22Rv1 (cell line): ENCODE data around the gene TMEM176B.

ENCODE experiments used
- H3K27ac ChIP-seq: fragments of 450-650 bp; 2 replicates; pipeline ENCODE4 v1.5.1; 2017
- ZFX ChIP-seq: fragments of 450-650 bp; IDR thresholded peaks from 2 replicates; pipeline ENCODE4 v1.6.1; 2017; ENCODE audit warnings: antibody characterized with exemption, borderline replicate concordance
- TF ChIP-seq, protein P1 (sequence below): fragments of 450-650 bp; IDR thresholded peaks from 2 replicates; pipeline ENCODE4 v1.5.1; 2017; ENCODE audit warnings: mild to moderate bottlenecking

Gene TMEM176B

DNA sequence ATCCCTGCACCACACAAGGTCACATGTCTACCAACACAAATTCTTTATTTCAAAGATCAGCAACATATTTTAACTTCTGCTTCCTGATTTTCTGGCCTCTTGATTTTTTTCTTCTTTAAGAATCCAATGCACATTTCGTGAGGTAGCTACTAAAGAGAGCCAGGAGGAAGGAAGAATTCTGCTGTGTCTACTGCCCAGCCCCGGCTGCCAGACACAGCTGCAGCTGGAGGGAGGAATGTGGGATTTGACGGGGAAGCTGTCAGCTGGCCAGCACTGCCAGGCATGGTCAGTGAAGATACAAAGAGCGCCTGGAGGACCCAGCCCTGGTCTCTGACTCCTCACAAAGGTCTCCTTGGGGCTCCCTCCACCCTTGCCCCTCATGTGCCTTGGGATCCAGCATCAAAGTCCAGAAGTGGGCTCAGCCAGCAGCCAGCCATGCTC lies 45.3 kb upstream of the TMEM176B start:
- TF ChIP-seq ZFX, result no peak
- TF ChIP-seq, protein P1, sequence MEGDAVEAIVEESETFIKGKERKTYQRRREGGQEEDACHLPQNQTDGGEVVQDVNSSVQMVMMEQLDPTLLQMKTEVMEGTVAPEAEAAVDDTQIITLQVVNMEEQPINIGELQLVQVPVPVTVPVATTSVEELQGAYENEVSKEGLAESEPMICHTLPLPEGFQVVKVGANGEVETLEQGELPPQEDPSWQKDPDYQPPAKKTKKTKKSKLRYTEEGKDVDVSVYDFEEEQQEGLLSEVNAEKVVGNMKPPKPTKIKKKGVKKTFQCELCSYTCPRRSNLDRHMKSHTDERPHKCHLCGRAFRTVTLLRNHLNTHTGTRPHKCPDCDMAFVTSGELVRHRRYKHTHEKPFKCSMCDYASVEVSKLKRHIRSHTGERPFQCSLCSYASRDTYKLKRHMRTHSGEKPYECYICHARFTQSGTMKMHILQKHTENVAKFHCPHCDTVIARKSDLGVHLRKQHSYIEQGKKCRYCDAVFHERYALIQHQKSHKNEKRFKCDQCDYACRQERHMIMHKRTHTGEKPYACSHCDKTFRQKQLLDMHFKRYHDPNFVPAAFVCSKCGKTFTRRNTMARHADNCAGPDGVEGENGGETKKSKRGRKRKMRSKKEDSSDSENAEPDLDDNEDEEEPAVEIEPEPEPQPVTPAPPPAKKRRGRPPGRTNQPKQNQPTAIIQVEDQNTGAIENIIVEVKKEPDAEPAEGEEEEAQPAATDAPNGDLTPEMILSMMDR, result no peak
- no peak overlapping the region for H3K27ac ChIP-seq

DNA sequence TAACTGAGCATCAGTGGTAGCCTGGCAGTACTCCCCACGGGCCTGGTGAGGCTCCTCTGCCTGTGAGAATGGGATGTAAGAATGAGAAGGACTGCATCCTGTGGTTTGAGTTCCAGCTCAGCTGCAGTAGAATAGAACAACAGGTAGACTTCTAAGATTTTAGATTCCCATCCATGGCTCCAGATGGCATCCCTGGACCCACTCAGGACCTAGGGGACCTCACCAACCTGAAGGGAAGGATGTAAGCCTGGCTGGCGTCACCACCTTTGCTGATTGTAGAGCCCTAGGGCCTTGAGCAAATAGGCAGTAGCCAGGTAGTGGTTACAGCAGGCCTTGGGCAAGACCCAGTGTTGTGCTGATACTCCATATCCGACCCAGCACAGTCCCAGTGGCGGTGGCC lies 42.6 kb upstream of the TMEM176B start:
- H3K27ac ChIP-seq, result no peak overlapping the region
- no peak for TF ChIP-seq ZFX
- TF ChIP-seq, protein P1, result no peak

- TF ChIP-seq ZFX, result no peak
- TF ChIP-seq, protein P1, result no peak
- no peak overlapping the region for H3K27ac ChIP-seq
Measured at GRCh38 chr7:150842018-150842417, 41.9 kb upstream of the TMEM176B start.

DNA sequence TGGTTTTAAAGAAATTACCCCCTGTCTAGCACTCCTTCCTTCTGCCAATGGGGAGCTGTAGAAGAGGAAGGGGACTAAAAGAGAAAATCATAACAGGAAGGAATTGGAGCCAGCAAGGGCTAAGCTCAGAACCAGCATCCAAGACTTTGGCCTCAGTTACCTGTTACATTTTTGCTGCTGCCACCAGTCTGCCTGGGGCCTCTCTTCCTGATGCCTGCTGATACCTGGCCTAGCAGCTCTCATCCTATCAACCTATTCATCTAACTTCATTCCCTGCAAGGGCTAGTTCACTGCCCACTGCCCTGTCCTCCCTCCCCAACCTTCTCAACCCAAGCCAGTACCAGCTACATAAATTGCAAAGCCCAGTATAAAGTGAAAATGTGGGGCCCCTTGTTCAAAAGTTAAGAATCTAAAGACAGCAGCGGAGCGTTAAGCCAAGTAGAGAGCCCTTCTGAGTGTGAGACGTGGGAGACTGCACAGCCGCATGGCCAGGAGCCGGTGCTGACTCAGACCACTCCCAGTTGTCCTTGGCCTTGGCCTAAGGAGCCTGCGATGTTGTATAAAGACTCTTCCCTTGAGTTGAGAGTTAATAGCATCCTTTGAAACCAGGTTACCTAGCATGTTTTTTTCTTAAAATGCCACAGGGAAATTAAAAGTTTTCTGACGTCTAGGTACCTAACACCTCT lies 38.9 kb upstream of the TMEM176B start:
- no peak overlapping the region for H3K27ac ChIP-seq
- TF ChIP-seq, protein P1, result no peak
- no peak for TF ChIP-seq ZFX

GRCh38 chr7:150835702-150836280 lies 35.6 kb upstream of the TMEM176B start:
- TF ChIP-seq, protein P1, result no peak
- TF ChIP-seq ZFX, result no peak
- no peak overlapping the region for H3K27ac ChIP-seq

DNA sequence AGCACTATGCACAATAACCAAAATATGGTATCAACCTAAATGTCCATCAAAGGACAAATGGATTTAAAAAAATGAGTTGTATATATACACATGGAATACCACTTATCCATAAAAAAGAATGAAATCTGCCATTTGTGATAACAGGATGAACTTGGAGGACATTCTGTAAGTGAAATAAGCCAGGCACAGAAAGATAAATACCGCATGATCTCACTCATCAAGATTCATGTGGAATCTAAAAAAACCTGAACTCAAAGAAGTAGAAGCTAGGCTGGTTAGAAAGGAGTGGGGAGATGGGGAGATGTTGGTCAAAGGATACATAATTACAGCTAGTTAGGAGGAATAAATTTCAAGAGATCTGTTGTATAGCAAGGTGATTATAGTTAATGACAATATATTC lies 34.9 kb upstream of the TMEM176B start:
- TF ChIP-seq, protein P1, result no peak
- no peak for TF ChIP-seq ZFX

DNA sequence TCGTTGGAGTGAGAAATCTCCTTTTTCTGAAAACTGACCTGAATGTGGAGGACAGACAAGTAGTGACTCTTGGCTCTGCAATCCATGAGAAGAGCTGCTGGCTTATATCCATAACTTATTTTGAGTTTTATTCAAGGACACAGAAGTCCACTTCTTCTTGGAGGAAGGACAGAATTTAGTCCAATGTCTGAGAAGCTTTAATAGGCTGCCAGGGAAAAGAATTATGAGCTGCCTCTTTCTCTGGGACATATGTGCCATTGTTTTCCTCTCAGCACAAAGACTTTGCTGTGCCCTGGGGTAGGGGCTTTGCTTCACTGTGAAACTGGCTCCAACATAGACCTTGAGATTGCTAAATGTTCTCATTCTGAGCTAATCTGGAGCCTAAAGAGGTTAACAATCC lies 31.7 kb upstream of the TMEM176B start:
- H3K27ac ChIP-seq, result no peak overlapping the region
- TF ChIP-seq, protein P1, result no peak
- TF ChIP-seq ZFX, result no peak

More for the DNA sequence above, 34.9 kb upstream of the TMEM176B start:
- no peak overlapping the region for H3K27ac ChIP-seq
